T1000 (cell line): Measurements from ENCODE around the gene LRMDA.

ENCODE experiments used
- DNase-seq: peaks from one replicate; lab custom pipeline; 2025; ENCODE audit warnings: mixed read lengths; lab: John Stamatoyannopoulos, UW

The LRMDA gene

DNA sequence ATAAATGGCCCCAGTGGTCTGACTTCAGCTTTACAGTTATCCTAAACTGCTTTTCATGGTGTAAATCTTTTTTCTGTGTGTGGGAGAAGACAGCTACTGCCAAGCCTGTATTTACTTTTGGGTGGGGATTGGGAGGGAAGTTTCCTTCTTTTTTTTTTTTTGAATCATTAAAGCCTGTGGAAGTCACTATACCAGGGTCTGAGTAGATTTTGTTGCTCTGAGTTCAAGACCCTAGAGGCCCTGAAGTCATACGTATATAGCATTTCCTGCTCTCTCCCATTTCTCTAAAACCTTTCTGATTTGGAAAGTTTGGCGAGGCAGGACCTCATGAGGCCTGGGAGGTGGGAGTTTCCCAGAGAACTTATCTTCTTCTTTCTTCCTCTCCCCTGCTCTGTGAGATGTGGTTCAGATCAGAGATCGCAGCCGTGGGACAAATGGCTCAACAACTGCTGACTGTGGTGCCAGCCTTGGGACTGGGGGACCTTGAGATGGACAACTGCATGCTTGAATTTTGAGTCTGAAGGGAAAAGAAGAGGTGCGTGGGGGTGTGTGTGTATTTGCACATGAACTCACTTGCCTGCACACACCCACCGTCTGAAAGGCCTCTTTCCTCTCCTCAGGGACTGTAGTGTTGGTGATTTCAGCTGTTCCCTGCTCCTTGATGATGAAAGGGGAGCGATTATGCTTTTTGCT, 18.1 kb downstream of the LRMDA start:
- DNase-seq: no peak

DNA sequence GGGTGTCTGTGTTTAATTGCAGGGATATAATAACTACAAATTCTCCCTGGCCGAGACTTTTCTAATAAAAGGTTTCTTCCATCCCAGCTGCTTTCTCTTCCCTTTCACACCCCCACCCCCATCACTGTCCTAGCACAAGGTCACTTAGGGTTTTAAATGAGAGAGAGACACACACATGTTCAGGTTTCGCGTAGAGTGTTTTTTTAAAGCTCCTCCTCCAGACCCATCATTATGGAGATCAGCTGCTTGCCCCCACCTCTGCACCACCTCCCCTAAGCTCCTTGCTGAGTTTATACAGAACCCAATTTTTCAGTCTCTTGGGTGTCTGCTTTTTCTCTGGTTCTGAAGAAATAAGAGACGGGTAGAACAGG, 18.6 kb downstream of the LRMDA start:
- no peak for DNase-seq

DNA sequence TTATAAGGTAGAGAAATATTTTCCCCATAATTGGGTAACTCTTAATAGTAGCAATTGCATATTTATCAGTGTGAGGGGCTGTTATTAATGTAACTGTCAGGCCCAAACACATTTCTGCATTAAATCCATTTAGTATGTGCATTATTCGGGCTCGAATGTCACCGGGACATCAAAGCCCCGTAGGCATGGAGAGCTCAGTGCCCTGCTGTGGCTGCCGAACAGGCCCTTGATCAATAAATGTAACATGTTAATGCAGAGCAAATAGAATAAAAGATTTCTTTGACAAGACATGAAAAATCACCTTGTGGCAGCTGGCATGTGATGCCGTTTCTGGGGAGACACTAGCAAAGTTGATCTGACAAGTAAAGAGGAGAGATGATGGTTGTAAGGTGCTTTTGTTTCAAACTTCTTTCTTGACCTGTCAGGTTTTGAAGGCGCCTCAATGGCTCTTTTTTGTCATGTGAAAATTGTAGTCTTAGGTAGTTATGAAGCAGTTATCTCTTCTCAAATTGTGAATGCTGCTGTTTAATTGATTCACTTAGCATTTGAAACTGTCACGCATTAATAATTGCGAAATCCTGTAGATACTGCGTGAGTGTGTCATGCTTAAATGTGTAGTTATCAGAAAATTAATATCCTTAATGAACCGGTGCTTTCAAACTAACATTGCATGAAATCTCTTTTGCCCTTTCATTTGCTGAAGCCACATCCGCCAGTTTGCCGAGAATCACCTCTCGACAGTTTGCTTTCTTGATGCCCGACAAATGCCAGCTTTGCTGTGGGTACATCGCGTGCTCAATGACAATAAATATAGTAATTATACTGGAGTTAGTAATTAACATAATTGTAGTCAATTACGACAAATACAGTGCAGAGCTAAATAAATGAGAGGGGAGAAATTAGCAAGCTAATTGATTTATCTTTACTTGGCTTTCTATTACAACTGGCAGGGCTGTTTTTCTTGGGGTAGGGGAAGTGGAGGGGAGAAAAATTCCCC, 19.5 kb downstream of the LRMDA start:
- DNase-seq: no peak

DNA sequence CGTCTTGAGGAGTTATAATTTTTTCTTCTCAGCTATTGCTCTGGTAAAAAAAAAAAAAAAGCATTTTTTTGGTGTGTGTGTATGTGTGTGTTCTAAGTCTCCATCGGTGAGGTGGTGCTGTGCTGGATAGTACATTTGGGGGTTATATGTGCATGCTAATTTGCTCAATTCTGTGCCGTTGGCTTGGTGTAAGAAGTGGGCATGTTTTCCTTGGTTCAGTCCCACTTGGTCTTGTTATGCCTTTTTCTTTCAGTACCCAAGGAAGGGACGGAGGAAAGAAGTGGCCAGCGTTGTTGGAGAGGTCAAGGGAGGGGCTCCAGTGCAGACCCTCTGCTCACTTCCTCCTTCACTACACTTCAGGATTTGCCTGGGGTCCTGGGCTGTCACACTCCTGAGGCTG, 20.4 kb downstream of the LRMDA start:
- no peak for DNase-seq

DNA sequence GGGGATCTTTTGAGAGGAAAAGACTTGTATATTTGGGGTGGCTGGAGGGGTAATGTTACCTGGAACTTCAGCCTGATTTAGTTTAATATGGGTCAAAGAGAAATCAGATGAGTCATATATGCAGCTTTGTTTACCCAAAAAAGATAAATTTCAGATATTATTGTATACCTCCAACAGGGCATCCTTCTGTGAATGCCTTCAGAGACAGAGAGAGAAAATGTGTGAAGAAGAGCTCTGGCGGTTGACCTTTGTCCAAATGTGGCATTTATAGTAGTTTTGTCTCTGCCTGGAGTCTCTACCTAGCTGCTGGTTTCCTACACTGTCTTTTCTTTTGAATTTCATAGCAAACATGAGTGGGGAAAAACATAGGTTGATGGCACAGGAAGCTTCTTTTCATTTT, 21.6 kb downstream of the LRMDA start:
- DNase-seq: no peak

DNA sequence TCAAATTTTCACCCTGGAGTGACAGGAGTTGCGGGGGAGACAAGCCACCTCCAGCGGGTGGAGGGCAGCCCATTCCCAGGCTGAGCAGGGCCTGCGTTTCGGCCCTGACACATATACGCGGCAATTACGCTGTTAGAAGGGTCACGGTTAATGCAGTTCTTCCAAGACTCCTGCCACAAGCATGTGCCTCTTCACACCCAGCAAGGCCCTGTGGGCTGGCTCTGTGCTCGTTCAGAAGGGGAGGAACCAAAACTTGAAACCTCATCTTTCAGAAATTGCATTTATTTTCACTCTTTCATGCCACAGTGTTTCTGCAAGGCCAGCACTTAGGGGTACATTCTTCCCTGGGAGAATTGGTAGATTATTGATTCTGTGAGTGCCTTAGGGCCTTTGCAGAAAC, 24.7 kb downstream of the LRMDA start:
- no peak for DNase-seq

DNA sequence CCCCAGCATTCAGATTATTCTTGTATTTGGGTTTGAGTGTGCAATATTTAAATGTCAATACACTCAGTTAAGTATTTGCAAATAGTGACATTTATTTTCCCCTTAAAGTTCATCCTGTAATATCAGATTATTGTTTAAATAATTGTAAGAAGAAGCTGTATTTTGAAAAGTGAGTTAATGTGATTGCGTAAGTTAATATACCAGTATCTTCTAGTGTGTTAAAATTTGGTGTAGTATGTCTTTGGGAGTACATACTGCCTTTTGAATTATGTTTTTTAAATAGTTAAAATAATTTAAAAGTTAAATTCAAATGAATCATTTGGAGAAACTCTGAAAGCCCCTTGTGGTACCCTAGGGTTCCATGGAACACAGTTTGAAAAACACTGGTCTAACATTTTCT, 28.6 kb downstream of the LRMDA start:
- no peak for DNase-seq

DNA sequence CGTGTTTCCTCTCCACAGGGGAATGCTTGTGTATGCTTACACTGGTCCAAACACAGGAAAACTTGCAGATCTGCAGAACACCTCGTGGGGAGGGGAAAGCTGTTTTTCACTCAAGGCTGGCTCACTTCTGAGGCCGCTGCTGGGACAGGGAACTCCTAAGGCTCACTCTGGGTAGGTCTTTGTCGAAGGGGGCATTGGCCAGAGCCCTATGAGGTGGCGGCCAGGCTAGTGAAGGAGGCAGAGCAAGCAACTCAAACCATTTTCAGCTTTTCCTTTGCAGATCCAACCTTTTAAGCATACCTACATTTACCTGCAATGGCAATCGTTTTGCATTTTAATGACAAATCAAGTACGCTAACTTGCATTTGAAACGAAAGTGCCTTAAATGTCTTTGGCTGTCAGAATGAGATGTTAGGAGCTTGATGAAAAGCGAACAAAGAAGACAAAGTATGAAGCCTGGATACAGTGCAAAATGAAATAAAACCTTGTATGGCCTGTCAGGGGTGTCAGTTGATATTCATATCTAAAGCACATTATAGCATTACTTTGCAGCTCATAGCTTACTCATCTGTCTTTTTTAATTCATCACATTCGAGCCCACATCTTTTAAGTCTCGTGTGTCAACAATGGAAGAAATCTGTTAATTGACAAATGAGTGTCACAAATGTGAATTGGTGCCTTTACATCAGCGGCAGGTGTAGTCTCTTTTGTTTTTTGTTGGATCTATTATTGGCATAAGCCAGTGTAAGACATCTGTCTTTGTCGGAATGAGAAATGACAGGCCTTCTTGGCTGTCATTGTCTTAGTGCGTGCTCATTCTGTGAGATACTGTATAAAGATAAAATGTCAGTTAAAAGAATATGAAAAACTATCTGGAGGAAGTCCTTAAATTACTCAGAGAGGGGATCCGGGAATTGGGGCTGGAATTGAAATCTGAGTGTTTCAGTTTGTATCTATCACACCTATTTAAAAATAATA, 30.5 kb downstream of the LRMDA start:
- no peak for DNase-seq

DNA sequence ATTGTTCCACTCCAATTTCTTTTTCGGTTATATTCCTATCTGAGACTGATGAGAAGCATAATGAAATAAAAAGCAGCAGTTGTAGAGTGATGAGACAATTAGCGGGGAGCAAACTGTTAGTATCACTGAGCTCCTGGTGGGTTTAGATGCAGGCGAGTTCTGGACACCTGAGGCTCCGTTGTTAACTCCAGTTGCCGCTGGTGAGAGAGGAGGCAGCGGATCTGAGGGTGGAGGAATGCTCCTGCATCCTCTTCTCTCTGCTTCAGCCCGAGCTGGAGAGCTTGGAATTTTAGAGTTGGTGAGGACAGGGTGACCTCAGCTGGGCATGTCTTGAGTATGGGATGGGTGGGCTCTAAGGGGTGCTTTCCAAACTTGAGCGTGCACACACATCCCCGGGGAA, 31.4 kb downstream of the LRMDA start:
- DNase-seq: no peak

DNA sequence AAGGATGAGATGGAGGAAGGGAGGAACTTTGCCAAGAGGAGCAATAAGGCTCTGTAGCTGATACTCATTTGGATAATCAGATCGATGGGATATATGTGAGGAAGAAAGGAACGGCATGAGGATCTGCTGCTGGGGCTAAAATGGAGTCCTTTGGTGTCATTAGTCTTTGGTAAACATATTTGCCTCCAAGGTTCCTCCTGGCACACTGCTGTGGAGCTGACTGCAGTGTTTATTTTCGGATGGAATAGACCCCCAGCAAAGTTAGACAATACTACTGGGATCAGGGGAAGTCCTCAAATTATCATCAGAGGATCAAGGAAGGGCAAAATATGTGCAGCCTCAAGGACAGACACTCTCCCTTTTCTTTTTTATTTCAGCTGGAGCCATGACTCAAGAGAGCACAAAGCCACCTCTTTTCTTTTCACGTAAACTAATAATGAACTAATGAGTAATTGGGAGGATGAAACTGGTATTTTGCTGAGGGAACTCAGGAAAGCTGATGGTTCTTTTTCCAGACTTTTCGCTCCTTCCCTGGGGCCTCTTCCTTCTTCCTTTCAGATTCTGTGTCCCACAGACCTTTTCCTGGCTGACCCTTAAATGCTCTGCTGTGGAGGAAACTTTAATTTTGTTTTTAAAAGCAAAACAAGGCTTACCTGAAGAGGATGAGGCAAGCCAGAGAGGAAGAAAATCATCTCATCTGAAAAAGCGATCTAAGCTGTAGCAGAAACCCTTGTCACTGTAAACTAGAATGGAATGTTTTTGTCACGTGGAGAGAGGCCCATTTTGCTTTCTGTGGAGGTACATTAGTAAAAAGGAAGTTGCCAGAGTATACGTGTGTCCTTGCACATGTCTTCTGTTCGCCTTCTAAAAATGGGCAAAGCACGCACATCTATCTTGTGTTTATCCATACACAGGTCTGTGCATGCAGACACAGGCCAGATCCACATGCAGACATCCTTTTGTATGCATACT, 33.3 kb downstream of the LRMDA start:
- DNase-seq: no peak

DNA sequence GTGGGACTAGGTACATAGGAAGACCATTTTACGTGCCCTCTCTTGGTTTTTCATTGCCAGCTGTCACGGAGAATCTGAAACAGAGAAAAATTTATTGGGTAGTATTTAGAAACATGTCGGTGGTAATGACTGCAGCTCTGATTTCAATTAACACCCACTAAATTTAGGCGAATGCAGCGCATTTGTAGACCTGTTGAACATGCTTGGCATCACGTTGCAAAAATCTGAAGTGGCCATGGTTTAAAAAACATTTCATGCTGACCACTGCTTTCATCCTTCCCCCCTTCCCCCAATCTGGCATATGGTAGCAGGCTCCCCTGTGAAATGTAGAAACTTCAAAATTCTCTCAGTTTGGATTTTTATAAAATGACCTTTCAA, 34.0 kb downstream of the LRMDA start:
- no peak for DNase-seq

DNA sequence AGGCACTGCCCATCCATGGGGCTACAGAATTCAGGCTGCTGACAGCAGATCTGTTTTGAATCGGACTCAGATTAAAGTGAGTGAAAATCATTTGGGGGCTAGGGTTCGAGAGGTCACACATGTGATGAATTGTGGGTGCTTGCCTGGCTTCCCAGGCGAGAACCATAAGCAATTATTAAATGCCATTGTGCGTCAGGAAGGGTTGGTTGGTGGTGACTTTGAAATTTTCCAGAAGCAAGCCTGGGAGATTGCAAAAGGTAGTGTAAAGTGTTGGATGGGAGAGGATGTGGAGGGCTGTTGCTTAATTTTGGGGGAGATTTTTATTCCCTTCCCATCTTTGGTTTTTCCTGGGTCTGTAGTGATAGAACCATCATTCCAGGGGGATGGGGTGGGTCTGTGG, 34.6 kb downstream of the LRMDA start:
- no peak for DNase-seq

DNA sequence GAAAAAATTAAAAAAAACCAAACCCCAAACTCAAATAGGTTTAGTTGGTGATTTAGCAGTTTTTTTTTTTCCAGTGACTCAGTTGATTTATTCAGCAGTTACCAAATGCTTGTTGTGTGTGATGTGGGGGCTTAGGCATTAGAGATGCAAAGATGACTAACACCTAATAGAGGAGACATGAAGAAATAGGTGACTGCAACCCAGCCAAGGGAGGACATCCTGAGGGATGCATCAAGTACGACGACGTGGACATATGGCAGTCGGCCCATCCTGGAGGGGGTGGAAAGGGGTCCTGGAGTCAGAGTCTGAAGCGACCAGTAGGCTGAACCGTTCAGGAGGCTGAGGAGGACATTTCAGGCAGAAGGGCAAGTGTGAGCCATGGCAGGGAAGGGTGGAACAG, 35.5 kb downstream of the LRMDA start:
- DNase-seq: peak; percentile 3

DNA sequence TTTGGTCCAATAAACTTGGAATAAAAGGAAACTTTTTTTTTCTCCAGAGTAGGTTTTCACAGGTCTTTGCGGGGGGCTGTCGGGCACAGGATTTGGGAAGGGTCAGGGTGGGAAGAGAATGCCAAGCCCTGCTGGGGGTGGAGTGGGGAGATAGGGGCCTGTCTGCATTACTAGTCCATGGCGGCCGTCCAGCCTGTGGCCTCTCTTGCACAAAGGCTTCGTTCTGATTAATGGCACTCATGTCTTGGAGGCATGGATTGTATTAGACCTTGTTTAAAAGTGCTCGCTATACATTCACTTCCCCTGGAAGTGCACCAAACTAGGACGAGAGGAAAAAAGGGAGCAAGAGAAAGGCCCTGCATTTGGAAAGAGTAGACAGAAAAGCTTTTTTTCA, 37.2 kb downstream of the LRMDA start:
- DNase-seq: no peak

DNA sequence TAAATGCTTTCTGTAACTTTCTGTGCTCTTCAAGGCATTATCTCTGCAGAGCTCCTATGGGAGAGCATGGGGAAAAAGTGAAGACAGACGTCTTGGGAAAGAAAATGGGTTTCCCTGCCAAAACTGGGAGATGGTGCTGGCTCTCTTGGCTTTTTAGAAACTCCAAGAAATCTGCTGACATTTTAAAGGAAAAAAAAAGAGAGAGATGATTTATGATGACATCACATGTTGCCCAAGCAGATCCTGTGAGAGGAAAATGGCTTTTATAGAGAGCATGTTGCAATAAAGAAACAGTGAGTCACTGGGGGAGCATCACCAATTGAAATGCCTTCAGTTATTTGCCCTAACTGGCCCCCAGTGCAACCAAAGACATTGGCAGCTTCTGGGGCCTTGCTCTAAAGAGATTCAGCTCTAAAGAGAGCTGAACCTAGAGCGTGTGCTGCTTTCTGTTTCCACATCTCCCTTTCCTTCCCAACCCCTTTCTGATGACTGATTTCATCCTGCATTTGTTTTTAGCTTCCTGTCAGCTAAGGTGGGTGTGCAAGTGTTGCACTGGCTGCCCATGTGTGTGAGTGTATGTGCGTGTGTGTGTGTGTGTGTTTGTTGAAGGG, 37.7 kb downstream of the LRMDA start:
- DNase-seq: peak; percentile 69

DNA sequence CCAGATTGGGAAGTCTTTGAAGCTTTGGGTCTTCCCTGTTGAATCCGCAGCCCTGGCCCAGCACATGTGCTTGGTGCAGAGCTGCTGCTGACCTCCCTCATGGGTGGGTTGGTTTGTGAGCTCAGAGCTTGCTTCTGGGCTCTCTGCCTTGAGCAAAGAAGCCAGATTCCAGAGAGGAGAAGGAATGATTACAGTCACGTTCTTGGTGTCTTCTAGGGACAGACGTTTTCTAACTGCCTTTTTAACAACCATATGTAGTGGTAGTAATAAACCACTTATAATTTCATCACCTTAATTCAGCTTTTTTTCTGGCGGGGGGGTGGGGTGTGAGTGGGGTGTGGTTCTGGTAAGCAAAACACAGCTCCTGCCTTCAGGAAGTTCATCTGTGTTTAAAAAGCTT, 39.5 kb downstream of the LRMDA start:
- DNase-seq: no peak

DNA sequence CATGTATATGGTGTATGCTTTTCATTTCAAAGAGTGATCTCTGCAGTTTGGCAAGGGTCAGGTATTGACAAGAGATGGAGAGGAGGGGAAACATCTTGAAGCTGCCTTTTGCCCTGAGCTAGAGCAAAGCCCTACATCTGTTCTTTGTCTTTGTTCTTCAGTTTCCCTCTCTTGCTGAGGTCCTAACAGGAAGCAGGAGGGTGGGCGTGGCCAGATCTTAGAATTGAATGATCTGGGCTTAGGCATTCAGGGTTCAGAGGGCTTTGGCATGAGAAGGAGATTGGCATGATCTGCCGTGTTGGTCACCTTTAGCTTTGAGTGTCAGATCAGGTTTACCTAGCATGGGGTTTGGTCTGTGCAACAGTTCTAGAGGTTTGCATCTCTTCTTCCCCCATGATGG, 41.3 kb downstream of the LRMDA start:
- no peak for DNase-seq

DNA sequence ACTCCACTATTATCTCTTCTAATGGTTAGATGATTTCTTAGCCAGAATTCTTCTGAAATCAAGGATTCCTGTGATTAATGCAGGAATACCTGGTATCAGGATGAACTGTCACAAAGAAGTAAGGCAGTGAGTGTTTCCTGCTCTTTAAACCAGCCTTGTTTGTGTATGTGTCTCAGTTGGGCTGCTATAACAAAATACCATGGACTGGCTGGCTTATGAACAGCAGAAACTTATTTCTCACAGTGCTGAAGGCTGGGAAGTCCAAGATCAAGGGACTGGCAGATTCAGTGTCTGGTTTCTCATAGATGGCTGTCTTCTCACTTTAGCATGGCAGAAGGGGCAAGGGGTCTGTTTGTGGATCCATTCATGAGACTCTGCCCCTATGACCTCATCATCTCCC, 42.7 kb downstream of the LRMDA start:
- no peak for DNase-seq

DNA sequence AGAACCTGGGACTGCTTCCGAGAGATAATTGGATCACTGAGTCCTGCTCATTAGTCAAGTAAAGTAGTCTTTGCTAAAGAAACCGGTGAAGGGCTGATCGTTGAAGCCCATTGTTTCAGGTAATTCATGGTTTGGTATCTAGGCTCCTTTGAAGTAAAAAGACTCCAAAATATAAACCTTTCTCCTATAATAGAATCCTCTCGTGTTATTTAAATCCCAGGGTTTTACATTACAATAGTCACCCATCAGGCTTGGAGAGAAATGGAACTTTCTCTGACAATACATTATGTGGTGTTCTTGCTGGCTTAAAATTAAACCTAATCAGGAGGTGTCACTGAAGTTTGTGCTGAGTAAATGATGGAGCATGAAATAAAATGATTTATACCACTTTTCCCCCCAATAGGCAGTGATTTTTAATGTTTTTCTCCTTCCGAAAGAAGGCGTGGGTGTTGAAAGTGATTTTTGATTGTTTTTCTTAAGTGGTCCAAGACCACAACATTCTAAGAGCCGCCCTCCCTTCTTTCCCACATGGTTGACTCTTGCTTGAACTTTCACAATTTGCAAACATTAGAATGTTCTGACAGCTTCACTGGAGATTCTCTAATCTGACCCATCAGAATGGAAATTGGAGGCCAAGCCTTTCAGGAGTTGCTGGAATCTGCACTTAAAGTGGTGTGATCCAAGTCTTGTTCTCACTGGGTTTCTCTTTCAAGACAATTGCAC, 44.2 kb downstream of the LRMDA start:
- DNase-seq: no peak

DNA sequence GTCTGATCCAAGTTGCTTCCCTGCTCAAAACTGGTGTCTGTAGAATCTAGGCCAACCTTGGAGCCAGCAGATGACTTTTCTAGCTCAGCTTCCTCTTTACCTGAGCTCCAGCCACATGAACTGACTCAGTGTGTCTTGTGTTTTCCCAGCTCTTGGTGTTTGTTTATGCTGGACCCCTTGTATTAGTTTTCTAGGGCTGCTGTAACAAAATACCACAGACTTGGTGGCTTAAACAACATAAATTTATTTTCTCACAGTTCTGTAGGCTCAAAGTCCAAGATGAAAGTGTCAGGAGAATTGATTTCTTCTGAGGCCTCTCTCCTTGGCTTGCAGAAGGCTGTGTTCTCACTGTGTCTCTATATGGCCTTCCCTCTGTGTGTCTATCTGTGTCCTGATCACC, 45.1 kb downstream of the LRMDA start:
- DNase-seq: no peak
